ENCODE measurements around the gene C22orf15. TPM values are rescaled to one million over a fixed set of nuclear protein-coding genes. Genes with fewer than 3 reads are reported as not detected.

The C22orf15 gene
- total RNA-seq, 2 experiments from 2014 or later = 0.77 to 2.8 TPM

DNA sequence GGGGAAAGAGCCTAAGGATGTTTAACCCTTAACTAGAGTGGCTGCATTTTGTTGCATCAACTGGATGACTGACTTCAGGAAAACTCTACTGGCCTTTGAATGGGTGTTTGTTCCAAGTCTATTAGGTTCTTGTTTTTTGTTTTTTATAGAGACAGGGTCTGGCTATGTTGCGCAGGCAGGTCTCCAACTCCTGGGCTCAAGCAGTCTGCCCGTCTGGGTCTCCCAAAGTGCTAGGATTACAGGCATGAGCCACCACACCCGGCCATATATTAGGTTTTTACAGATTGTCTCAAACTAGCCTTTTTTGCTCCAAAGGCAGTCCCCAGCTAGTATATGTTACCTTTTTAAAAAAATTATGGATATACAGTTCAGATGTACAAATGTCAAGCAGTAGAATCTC, 25.1 kb downstream of the C22orf15 start:
- Mint-ChIP-seq H3K27me3 (no peaks in the 10 kb centered on the region), H3K9me3 (ENCODE audit: low read depth) (no peaks in the 10 kb centered on the region), H3K36me3 (peaks cover 8% of the 10 kb centered on the region), H3K27ac (peak overlapping the region; percentile 82), H3K4me1 (peaks cover 54% of the 10 kb centered on the region), H3K4me3 (peak overlapping the region; percentile 94)
- ATAC-seq (no peak), DNase-seq (no peak)
- CTCF ChIA-PET = interaction anchor here (0.7 to 2.7 kb wide), 7 partner anchors 14 to 61 kb away, joined by 3 to 7 read pairs (median 5); partner anchors contain the start of gene CHCHD10

DNA sequence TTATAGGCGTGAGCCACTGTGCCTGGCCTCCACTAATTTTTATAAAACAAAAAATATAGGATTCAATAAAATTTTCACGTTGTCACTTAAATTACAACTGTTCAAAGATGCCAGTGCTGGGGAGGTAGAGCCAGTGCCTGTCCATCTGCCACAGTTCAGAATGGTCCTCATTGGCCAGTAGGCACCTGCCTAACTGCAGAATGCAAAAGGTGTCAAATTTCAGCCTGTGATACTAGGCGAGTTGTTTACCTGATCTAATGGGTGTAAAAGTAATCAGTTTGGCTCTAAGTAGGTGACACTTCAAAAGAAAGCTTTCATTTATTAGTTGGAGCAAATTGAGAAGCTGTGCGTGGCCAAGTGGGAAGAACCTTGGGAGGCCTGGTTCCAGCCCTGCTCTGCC, 26.3 kb downstream of the C22orf15 start:
- Mint-ChIP-seq H3K27me3 (no peaks in the 10 kb centered on the region), H3K27ac (no peak overlapping the region), H3K36me3 (peaks cover 15% of the 10 kb centered on the region), H3K9me3 (ENCODE audit: low read depth) (no peaks in the 10 kb centered on the region), H3K4me1 (peaks cover 48% of the 10 kb centered on the region), H3K4me3 (no peak overlapping the region)
- DNase-seq (no peak), ATAC-seq (no peak)
- CTCF ChIA-PET = interaction anchor here (1.0 to 2.7 kb wide), 5 partner anchors 18 to 104 kb away, joined by 3 to 7 read pairs (median 5); no protein-coding TSS in a partner anchor

GRCh38 chr22:23789638-23790037, 26.8 kb downstream of the C22orf15 start:
- no peak overlapping the region for H3K4me3 Mint-ChIP-seq
- CTCF ChIA-PET = interaction anchor here (0.7 to 2.7 kb wide), 6 partner anchors 18 to 104 kb away, joined by 3 to 7 read pairs (median 4); no protein-coding TSS in a partner anchor
- ATAC-seq (no peak), DNase-seq (no peak)
- H3K27me3 Mint-ChIP-seq = no peaks in the 10 kb centered on the region
- H3K4me1 Mint-ChIP-seq = peaks cover 42% of the 10 kb centered on the region
- no peak overlapping the region for H3K27ac Mint-ChIP-seq
- no peaks in the 10 kb centered on the region for H3K9me3 Mint-ChIP-seq (ENCODE audit: low read depth)
- peaks cover 19% of the 10 kb centered on the region for H3K36me3 Mint-ChIP-seq

DNA sequence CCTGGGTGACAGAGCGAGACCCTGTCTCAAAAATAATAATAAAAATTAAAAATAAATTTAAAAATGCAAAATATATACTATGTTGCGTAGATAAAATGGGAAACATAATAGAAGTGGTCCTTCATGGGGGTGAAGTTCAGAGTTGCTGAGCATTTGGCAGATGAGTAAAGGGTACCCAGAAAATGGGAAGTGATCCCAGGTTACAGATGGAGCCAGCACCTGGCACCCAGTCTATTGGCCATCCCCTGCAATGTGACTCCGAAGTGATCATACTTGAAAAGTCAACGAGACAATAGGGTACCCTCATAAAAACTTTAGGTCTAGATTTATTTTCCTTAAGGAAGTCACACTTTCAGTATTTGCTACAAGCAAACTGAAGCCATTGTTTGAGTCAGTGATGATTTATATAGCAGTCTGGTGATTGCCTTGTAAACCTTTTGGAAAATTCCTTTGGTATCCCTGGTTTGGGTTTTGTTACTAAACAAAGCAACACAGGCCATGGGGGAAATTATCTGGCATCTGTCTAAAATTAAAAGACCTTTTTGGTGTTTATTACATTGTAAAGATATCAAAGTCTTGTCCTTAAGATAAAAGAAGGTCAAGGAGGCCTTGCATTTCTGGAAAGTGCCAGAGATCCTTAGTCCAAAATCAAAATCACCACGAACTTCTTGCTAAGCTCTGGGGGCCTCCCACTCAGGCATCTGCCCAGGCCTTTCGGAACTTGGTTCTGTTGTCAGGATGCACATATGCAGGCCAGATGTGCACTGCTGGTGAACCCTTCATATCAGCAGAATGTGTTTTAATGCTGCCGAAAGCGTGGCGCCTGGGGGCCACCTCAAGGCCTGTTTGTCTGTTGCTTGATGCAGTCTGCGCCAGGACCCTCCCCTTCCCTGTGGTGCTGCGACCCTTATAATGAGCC, 28.3 kb downstream of the C22orf15 start:
- Mint-ChIP-seq H3K9me3 (ENCODE audit: low read depth) (no peaks in the 10 kb centered on the region), H3K36me3 (peaks cover 26% of the 10 kb centered on the region), H3K4me3 (no peak overlapping the region), H3K27me3 (no peaks in the 10 kb centered on the region), H3K27ac (no peak overlapping the region), H3K4me1 (peaks cover 40% of the 10 kb centered on the region)
- CTCF ChIA-PET = no interaction called here
- no peak for DNase-seq
- no peak for ATAC-seq

DNA sequence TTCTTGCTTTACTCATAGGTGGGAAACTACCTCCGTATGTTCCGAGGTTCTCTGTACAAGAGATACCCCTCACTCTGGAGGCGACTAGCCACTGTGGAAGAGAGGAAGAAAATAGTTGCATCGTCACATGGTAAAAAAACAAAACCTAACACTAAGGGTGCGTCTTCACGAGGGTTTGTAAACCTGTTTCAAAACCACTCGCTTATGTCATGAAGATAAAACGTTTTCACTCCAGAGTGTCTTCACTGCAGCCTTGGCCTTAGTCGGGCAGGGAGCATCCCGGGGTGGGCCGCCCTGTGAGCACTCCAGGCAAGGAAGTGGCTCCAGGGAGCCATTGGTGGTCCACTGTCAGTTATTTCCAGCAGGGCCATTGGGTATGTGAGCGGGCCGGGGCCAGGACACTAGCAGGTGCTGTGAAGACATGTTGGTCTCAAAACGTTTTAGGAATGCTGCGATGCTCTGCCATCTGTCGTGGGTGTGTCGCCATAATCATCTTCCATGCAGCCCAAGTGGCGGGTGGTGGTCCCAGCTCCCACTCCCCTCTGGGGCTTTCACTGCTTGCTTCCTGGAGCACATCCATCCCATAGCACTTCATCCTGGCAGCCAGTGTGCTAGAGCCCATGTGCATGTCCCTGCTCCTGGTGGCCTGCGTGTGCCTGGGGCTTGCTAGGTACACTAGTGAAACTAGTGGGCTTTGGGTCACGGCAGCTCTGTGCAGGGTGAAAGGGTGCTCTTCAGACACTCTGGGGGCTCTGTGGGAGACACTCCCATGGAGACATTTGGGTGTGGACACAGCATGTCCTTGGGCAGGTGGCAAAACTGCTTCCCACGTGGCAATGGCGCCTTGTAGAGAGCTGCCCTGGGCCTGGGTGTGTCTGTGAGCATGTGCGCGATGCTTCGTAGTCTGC, 29.2 kb downstream of the C22orf15 start:
- CTCF ChIA-PET = interaction anchor here (1.3 kb wide), 1 partner anchor 57 kb away, joined by 5 read pairs; no protein-coding TSS in a partner anchor
- peaks cover 33% of the 10 kb centered on the region for H3K4me1 Mint-ChIP-seq
- no peaks in the 10 kb centered on the region for H3K27me3 Mint-ChIP-seq
- H3K36me3 Mint-ChIP-seq = peaks cover 33% of the 10 kb centered on the region
- ATAC-seq (no peak), DNase-seq (no peak)
- H3K4me3 Mint-ChIP-seq = no peak overlapping the region
- H3K27ac Mint-ChIP-seq = peak overlapping the region; percentile 21
- H3K9me3 Mint-ChIP-seq (ENCODE audit: low read depth) = no peaks in the 10 kb centered on the region

DNA sequence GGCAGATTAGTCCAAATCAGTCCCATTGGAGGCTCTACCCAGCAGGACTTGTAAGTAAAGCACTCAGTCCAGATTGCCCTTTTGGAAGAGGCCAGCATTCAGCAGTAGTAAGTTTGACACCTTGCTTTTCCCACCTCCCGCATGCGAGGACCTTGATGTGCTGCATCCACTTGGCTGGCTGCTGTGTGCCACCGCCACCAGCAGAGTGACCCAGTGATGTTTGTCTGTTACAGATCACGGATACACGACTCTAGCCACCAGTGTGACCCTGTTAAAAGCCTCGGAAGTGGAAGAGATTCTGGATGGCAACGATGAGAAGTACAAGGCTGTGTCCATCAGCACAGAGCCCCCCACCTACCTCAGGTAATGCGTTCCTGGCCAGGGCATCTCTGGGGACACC, 30.5 kb downstream of the C22orf15 start:
- Mint-ChIP-seq H3K9me3 (ENCODE audit: low read depth) (no peaks in the 10 kb centered on the region), H3K36me3 (peaks cover 36% of the 10 kb centered on the region), H3K4me3 (no peak overlapping the region), H3K4me1 (peaks cover 25% of the 10 kb centered on the region), H3K27me3 (no peaks in the 10 kb centered on the region), H3K27ac (no peak overlapping the region)
- DNase-seq = no peak
- CTCF ChIA-PET = no interaction called here
- ATAC-seq = no peak

GRCh38 chr22:23796461-23796860, 33.7 kb downstream of the C22orf15 start:
- H3K4me3 Mint-ChIP-seq = no peak overlapping the region
- H3K27ac Mint-ChIP-seq = no peak overlapping the region
- H3K4me1 Mint-ChIP-seq = peaks cover 11% of the 10 kb centered on the region
- no peaks in the 10 kb centered on the region for H3K9me3 Mint-ChIP-seq (ENCODE audit: low read depth)
- H3K36me3 Mint-ChIP-seq = peaks cover 47% of the 10 kb centered on the region
- CTCF ChIA-PET = no interaction called here
- ATAC-seq = no peak
- DNase-seq = no peak
- no peaks in the 10 kb centered on the region for H3K27me3 Mint-ChIP-seq

DNA sequence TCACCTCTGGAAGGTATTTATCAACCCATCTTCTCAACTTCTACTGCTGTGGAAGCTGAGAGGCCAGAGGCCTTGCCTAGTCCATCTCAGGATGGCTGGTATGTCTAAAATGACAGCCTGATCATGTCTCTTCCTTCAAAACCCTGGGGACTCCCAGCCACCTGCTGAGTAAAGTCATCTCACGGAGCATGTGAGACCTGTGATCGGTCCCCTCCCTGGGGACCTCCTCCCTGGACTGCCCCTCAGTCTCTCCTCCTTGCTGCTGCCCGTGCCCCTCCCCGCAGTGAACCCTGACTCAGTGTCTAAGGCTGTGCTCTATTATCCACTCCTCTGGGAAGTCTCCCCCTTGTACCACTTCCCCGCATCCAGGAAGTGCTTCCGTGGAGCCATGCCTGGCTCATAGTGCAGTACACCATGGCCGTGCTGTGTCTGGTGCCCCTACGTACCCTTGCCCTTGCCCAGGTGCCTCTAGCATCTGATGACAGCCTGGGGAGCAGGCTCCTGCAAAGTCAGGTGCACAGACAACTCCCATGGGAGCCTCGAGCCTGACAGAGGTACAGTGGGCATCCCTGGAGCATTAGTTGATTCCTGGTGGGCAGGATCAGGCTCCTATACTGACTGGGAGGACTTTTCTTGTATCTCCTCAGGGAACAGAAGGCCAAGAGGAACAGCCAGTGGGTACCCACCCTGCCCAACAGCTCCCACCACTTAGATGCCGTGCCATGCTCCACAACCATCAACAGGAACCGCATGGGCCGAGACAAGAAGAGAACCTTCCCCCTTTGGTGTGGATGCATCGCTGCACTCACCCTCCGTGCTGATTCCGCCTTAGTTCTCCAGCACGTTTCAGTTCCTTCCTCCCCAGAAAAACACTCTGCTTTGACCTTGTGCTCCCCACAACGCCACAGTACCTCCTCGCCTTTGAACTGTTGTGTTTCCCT, 37.8 kb downstream of the C22orf15 start:
- no peak overlapping the region for H3K4me3 Mint-ChIP-seq
- CTCF ChIA-PET = no interaction called here
- ATAC-seq (no peak), DNase-seq (no peak)
- peaks cover 45% of the 10 kb centered on the region for H3K36me3 Mint-ChIP-seq
- no peaks in the 10 kb centered on the region for H3K4me1 Mint-ChIP-seq
- no peak overlapping the region for H3K27ac Mint-ChIP-seq
- no peaks in the 10 kb centered on the region for H3K27me3 Mint-ChIP-seq
- no peaks in the 10 kb centered on the region for H3K9me3 Mint-ChIP-seq (ENCODE audit: low read depth)

DNA sequence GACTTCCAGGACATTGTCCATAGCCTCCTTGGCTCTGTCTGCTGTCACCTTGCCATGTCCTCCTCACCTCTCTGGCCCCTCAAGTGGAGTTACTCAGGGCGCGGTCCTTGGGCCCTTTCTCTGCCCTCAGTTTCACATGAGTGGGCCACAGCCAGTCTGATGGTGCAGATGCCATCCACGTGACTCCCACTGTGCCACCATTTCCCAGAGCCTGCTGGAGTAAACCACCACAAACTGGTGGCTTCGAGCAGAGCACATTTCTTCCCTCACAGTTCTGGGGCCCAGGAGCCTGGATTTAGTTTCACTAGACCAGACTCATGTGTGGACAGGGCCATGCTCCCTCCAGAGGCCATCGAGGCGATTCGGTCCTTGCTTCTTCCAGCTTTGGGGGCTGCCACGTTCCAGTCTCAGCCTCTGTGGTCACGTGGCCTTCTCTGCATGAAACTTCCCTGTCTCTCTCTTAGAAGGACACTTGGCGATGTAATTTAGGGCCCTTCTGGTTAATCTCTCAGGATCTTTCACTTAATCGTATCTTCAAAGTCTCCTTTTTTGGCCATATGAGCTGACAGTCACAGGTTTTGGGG, 38.5 kb downstream of the C22orf15 start:
- no peak for ATAC-seq
- Mint-ChIP-seq H3K36me3 (peaks cover 46% of the 10 kb centered on the region), H3K27ac (no peak overlapping the region), H3K4me3 (no peak overlapping the region), H3K4me1 (no peaks in the 10 kb centered on the region), H3K27me3 (no peaks in the 10 kb centered on the region), H3K9me3 (ENCODE audit: low read depth) (no peaks in the 10 kb centered on the region)
- CTCF ChIA-PET = no interaction called here
- no peak for DNase-seq

DNA sequence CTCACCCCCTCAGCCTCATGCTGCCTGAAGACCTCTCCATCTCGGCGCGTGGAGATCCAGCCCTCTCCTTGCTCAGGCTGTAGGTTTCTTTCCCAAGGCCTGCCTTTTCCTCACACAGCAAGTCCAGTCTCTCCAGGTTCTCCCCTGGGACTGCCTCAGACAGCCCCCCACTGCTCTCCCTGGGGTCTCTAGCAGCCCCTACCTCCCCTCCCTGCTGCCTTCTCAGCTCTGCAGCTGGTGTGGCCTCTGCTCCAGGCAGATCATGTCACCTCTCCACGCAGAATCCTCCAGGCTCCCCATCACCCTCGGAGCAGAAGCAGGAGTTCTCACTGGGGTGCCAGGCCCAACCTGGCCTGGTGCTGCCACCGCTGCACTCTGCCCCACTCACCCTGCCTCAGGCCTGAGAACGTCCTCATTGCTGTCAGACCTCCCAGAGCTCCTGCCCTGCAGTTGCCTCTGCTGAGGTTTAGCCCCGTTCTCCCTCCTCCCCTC, 39.1 kb downstream of the C22orf15 start:
- Mint-ChIP-seq H3K4me1 (no peaks in the 10 kb centered on the region), H3K36me3 (peaks cover 44% of the 10 kb centered on the region), H3K9me3 (ENCODE audit: low read depth) (no peaks in the 10 kb centered on the region), H3K27me3 (no peaks in the 10 kb centered on the region), H3K27ac (no peak overlapping the region), H3K4me3 (no peak overlapping the region)
- CTCF ChIA-PET = no interaction called here
- DNase-seq (no peak), ATAC-seq (no peak)

DNA sequence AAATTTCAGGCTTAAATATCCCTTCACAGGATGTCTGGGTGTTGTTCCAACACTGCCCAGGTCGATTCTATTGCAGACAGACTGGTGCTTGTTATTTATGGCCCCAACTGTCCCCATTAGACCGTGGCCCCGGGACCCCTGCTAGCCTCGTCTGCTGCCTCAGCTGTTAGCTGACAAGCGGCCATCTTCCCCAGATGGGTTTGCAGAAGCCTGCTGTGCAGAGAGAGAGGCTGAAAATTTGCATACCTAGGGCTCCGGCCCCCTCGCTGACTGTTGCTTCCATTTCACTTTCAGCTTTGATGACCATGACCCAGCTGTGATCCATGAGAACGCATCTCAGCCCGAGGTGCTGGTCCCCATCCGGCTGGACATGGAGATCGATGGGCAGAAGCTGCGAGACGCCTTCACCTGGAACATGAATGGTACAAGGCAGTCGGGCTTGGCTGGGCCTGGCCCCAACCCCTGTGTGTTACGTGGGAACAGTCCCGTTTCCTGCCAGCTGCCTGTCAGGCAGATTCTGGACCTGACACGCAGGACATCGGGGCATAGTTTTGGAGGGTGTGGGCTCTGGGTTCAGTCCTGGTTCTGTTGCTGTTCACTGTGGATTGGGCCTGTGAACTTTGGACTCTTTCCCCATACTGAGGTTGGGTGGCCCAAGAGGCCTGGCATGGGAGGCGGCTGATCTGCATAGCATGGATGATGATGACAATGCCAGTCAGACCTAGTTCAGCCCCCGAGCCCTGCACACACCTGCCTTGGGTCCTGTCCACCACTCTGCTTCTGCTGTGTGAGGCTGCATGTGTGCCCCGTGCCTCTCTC, 40.4 kb downstream of the C22orf15 start:
- no peaks in the 10 kb centered on the region for H3K4me1 Mint-ChIP-seq
- ATAC-seq = no peak
- CTCF ChIA-PET = no interaction called here
- no peak overlapping the region for H3K27ac Mint-ChIP-seq
- H3K4me3 Mint-ChIP-seq = no peak overlapping the region
- DNase-seq = no peak
- no peaks in the 10 kb centered on the region for H3K27me3 Mint-ChIP-seq
- H3K36me3 Mint-ChIP-seq = peaks cover 45% of the 10 kb centered on the region
- no peaks in the 10 kb centered on the region for H3K9me3 Mint-ChIP-seq (ENCODE audit: low read depth)

Data from activated CD8-positive, alpha-beta memory T cell treated with anti-CD3 and anti-CD28 coated beads, Interleukin-2, amount 10 ng/mL, durations not matched to agents 7 days and 5 days (primary cell).